ENCODE measurements around the gene CENPT.
A peak's percentile ranks its signal among the peaks of the same experiment; 100 is the strongest.

CENPT gene

DNA sequence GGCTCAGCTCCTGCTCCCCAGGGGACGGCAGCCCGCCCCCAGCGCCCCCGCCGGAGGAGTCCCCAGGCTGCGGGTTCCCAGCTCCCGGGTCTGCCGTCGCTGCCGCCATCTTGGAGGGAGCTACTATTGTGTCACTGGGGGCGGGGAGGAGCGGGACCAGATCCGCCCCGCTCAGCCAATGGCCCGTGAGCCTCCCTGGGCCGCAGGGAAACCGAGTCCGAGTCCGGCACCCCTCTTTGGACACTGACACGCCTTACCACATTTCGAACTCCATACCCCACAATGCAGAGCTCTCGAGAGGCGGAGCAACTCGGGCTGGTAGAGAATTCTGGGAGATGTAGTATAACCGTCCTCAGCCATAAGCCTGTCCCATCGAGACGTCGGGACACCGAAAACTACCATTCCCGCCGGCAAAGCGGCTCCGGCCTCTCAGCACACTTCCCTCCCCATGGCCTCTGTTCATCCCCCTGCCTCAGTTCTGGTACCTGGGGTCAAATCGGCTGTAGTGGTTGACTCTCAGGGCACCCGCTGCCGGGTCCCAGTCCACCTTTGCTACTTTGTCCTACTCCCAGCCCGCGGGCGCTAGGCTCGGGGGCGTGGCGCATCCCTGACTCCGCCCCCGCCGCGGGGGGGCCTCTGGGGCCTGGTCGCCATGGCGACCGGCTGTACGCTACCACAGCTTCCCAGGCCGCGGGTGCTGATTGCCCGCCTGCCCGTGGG, 40.9 kb downstream of the CENPT start, which contains the start of the genes RANBP10 and TSNAXIP1:
RANBP10 (minus strand) TSS at position 133 of the 720 bp plus-strand sequence; CDS start at position 109, 24 bp downstream.
TSNAXIP1 (plus strand) TSS at position 462 of the 720 bp plus-strand sequence. CDS start 261 bp downstream, outside the sequence.
- DNase-seq (ENCODE audit: low spot score), result peak; percentile 100

DNA sequence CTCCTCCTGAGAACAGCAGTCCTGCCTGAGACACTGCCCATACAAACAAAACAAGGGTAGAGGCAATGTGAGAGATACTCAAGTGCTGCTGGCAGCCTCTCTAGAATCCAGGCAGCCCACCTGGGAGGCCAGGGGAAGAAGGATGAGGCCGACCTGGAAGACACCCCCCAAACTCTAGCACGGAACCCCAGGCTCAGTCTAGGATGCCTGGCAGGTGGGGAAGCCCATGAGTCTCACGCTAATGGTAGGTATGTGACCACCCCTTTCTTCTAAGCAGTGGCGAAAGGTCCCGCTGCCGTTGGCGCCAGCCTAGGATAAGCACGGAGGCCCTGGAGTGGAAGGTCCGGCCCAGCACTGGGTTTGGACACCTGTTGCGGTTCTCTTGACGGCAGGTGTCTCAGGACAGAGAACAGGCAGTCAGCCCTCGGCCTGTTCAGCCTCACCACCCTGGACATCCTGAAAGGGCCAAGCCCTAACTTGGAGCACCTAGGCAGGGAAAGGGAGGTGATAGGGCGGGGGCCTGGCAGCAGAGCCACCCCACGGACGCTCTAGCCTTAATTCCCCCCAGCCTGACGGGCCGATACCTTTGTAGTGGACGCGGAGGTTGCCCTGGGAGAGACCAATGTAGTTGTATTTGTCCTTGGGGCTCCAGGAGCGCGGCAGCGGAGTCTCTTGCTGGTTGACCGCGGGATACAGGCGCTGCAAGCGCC, 41.6 kb downstream of the CENPT start:
- DNase-seq (ENCODE audit: low spot score), result no peak

DNA sequence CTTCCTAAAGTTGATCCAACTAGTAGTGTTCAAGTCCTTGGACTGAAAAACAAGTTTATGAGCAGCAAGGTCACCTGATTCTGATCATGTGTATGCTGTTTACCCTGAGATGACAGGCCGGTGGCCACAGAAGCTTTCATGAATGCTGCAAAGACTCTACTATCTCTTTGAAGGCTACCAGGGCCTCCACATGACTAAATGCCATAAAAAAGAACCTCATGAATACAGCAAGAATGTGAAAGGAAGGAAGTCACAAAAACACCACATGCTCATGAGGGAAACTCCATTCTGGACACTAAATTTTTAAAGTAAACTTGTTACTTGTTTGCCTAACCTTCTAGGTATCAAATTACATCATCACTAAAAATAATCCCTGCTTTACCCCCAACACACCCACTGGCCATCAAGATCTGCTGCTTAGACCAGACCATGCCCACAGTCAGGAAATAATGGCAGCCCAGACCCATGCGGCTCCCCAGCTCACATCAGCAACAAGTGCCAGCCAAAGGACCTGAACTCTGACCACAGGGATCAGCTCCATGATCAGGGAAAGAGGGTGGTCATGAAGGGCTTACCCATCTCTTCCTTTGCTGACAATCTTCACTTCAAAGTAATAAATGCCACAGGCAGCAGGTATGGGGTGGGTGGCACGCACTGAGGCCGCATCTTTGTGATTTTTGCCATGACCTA, 42.5 kb downstream of the CENPT start:
- DNase-seq (ENCODE audit: low spot score), result no peak

DNA sequence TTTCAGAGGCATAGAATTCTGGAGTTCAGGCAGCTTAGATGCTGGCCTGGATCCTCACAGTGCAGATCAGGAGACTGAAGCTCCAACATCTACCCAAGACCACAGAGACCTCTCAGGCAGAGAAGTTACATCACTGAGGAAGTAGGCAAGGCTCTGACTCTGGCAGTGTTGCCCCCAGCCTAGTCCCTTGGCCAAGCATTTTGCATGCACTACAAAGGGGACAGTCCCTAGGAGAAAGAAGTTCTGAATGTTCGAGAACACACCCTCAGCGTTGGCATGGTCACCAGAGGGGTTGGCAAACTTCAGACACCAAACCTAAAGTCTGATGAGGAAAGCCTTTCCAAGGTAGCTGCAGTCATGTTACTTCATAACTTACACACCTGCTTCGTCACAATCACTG, 43.6 kb downstream of the CENPT start:
- DNase-seq (ENCODE audit: low spot score), result no peak

DNA sequence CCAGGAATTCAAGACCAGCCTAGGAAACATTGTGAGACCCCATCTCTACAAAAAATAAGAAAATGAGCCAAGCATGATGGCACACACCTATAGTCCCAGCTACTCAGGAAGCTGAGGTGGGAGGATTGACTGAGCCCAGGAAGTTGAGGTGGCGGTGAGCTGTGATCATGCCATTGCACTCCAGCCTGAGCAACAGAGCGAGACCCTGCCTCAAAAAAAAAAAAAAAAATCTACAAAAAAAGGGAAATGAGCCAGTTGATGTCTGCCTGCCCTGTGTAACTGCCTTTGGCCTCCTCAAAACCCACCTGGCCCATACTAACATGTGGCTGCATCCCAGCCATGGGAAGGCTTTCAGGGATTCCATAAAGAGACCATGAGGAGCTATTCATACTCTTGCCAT, 45.6 kb downstream of the CENPT start:
- no peak for DNase-seq (ENCODE audit: low spot score)

DNA sequence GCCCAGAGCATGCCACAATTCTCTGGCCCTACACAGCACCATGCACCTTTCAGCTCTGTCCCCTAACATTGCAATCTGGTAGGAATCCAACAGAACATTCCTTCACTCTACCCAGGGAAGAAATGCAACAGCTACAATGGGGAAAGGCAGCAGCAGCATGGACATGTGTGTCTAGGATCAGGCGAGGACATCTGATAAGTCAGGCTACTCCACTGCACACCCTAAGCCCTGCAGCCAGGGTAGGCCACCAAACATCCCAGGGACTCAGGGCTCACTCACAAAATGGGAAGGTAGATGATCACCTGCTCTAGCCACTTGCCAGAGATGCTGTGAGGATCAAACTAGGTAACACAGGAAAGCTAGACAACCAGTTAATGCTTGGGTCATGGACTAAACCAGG, 46.3 kb downstream of the CENPT start:
- DNase-seq (ENCODE audit: low spot score), result no peak

DNA sequence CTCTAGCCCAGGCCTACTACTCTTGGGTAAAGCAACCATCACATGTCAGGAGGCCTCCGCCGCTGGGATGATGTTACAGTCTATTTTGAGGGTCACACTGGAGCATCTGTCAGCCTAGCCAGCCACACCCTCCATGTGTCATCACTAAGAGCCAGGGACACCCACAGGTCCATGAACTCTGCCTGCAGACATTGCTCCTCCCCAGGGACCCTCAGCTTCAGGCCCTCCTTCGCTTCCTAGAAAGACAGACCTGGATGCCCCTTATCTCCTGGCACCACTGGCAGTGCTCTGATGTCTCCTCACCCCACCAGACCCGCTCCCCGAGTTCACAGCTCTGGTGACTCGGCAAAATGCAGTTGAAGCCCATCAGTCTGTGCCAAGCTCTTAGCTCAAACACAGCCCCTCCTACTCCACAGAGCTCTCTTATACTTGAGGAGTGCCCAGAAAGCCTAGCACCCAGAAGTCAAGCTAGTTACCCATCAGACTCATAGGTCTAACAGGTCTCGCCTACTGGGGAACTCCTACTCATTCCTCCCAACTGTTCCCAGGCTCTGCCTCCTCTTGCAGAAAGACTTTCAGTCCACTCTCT, 47.1 kb downstream of the CENPT start:
- no peak for DNase-seq (ENCODE audit: low spot score)

DNA sequence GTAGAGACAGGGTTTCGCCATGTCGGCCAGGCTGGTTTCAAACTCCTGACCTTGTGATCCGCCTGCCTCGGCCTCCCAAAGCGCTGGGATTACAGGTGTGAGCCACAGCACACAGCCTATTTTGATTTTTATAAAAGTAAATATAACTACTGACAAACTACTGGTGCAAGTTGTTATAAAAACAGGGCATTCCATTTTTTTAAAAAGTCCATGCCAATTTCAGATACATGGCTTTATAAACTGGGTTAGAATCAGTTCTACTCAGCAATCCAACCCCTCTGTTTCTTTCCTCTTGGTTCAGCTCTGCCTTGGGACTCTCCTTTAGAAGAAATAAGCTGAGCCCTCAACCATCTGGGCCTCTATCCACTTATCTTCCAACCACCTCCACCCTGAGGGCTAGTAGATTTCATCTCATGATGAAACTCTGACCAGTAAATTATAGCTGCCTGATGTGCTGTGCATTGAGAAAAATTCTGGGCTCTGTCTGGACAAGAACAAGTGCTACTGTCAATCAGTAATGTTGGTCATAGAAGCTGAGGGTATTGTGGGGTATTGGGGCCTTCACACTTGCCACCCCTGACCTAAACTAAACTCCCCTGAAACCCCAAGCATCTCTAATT, 51.3 kb downstream of the CENPT start:
- no peak for DNase-seq (ENCODE audit: low spot score)

DNA sequence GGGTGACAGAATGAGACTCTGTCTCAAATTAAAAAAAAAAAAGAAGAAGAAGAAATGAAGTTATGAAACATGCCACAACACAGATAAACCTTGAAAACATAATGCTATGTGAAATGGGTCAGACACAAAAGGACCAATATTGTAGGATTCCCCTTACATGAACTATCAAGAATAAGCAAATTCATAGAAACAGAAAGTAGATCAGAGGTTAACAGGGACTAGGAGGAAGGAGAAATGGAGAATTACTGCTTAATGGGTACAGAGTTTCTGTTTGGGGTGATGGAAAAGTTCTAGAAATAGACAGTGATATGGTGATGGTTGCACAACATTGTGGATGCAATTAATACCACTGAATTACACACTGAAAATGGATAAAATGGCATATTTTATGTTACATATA, 57.4 kb downstream of the CENPT start:
- no peak for DNase-seq (ENCODE audit: low spot score)

DNA sequence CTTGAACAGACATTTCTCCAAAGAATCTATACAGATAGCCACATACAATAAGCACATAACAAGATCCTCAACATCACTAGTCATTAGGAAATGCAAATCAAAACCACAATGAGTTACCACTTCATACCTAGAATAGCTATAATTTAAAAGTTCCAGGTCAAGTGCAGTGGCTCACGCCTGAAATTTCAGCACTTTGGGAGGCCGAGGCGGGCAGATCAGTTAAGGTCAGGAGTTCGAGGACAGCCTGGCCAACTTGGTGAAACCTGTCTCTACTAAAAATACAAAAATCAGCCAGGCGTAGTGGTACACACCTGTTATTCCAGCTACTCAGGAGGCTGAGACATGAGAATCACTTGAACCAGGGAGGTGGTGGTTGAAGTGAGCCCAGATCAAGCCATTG, 61.0 kb downstream of the CENPT start:
- no peak for DNase-seq (ENCODE audit: low spot score)

DNA sequence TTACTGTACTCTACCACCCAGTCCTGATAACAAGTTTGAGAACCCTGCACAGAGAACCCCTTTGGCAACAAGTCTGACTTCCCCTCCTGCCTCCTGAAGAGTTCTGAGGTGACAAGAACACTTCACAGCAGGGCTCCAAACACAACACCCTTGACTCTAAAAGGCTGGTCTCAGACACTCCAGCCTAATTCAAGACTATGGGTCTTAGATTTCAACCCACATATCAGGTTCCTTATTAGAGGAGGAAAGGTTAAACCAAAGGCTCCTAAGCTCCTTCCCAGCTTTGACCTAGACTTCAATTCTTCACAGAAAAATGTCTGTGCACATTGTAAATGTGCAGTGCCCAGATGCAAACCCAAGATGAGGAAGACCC, 64.2 kb downstream of the CENPT start:
- DNase-seq (ENCODE audit: low spot score), result no peak

DNA sequence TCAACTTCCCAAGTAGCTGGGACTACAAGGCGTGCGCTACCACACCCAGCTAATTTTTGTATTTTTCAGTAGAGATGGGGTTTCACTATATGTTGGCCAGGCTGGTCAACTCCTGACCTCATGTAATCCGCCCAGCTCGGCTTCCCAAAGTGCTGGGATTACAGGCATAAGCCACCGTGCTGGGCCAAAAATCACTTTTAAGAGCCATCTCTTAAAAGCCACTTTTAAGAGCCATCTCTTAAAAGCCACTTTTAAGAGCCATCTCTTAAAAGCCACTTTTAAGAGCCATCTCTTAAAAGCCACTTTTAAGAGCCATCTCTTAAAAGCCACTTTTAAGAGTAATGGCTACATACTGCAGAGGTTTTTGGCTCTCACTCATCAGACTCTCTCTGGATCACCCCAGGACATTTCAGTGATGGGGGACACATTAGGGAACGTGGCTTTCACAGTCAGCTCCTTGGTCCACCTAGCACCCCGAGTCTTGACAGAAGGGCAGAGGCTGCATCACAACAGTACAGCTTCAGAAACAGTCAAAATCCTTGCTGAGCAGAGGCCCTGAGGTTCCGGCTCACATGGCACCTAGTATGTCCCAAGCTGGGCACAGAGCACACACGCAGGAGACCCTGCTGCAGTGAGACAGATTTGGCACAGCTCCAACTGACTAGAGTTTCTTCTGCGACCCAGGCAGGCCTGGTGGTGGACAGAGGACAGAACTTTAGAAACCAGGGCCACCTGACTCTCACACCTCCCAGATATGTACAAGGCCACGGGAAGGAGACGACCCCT, 64.7 kb downstream of the CENPT start:
- no peak for DNase-seq (ENCODE audit: low spot score)

DNA sequence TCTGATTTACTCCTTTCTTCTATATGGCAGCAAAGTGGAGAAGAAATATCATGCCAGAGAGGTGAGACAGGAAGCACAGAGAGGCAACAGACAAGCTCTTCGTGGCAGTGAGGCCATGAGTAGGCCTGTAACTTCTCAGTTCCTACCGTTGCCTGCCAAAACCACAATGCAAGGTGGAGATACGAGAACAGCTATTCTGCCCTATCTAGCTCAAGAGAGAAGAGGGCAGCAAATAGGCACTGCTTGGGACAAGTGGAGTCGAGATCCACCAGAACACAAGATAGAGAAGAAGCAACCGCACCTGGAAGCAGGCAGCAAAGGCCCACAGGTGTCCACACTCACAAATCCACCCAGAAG, 66.0 kb downstream of the CENPT start:
- no peak for DNase-seq (ENCODE audit: low spot score)

DNA sequence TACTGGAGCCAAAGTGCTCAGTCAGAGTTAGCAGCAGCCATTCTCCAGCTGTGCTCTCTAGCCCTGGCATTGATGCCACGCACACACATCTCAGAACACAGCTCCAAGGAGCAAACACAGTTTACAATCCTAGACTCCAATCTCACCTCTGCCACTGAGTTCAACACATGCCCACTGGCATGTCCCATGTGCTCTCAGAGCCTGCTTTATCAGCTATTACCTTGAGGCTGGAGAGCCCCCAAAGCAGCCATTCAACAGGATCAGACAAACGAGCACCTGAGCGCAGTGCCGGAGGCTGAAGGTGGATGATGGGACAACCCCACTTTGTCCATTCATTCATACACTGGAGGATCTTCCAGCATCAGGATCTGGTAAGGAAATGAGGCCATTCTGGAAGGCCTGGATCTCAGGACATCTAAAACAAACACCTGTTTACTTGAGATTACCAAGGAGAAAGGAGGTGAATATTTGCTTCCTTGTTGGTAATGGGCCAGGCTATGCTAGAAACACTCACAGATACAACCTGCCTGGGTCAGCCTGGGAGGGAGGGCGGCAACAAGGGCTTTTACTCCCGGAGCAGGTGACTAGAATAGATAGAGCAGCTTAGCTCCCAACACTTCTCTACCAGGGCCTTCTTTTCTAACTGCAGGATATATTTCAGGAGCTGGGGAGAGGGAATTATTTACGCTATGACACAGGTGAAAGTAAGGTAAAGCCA, 66.5 kb downstream of the CENPT start:
- no peak for DNase-seq (ENCODE audit: low spot score)

DNA sequence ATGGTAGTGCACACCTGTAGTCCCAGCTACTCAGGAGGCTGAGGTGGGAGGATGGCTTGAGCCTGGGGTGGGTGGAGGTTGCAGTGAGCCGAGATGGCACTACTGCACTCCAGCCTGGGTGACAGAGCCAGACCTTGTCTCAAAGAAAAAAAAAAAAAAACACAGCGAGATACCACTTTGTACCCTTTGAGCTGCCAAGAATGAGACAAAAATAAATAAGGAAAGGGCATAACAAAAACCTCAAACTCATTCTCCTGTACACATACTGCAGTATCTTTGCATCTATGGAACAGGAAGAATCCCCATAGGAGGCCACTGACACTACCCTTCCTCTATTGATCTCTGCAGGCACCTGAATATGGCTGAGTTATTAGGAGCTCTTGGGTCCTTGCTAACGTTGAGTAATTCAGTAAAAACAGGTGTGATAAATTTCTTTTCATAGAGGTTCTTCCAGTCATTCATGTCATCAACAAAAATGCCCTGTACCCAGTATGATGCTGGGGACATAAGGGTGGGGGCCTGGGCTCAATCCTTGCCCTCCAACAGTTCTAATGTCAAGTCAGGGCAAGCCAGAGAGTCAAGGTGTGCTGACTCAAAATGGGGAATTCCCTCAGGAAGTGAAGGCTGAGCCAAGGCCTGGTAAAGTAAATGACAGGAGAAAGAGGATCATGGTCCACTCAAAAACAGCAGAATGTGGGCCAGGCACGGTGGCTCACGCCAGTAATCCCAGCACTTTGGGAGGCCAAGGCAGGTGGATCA, 68.1 kb downstream of the CENPT start:
- no peak for DNase-seq (ENCODE audit: low spot score)
